ENCODE measurements around the gene ARL15.

The ARL15 gene

GRCh38 chr5:54249210-54250028, 61.0 kb downstream of the ARL15 start:
- no peak for DNase-seq (ENCODE audit: low spot score)

GRCh38 chr5:54247226-54247625, 63.1 kb downstream of the ARL15 start:
- no peak for DNase-seq (ENCODE audit: low spot score)

DNA sequence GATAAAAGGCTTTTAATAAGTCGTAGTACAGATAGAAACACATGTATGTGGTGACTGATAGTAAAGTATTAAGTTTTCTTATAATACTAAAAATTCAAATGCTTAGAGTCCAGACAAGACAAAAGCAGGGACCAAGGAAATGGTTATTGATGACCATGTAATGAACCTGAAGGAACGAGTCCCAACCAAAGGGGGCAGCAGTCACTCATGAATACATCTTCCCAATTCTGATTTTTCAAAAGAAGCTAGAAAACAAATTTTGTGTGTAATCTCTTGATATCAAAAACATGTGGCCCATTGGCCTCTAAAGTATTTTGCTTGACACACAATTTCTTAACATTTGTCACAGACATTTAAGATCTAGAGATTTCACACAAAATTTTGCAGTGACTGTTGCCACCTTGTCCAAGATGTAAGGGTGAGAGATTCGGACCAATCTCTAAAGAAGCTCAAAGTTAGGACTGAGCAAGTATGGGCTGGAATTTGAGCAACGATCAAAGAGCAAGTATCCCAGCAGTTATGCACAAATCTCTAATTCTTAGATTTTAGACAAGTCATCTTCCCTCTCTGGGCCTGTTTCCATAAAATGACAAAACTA, 66.8 kb downstream of the ARL15 start:
- peak; percentile 39 for DNase-seq (ENCODE audit: low spot score)

DNA sequence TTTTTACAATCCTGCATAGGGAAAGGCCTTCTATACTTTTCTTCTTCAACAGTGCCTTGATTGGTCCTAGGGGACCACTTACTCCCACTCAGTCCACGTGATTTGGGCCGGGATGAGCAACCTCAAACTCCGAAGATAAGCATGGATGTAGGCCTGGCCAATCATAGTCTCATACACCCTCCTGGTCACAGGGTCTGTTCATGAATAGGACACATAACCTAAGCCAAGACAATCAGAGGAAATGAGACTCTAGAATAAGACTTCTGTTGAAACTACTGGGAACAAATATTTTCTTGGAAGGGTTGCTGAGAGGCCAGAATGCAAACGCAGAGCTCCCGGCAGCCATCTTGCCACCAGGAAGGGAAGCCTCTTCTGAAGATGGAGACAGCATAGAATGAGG, 68.1 kb downstream of the ARL15 start:
- peak; percentile 53 for DNase-seq (ENCODE audit: low spot score)

DNA sequence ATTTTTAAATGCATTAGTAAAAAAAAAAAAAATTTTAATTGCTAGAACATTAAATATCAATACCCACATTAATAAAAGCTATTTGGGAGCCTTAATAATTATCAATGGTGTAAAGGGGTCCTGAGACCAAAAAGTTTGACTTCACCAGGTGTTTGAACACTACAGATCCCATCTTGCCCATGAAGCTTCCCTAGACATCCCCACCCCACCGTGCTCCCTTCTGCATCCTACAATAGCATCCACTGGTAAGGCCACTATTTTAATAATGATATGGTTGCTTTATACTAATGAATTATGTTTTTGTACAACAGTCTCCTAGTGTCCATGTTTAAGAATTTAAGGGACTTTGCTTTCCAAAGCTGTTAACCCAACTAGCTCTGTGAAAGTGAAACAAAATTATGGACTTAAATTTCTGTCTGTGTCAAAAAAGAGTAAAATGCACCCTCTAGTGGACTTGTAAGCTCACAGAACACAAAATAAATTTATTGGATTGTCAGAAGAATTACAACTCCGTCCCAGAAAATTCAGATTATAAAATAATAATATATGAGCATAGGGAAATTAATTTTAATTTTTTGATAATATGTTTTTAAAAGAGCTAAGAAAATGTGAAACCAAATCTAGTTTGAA, 76.0 kb downstream of the ARL15 start:
- peak; percentile 43 for DNase-seq (ENCODE audit: low spot score)

- no peak for DNase-seq (ENCODE audit: low spot score)
Observed at GRCh38 chr5:54230936-54231685, 79.3 kb downstream of the ARL15 start.

GRCh38 chr5:54229041-54229780, 81.2 kb downstream of the ARL15 start:
- DNase-seq (ENCODE audit: low spot score), result peak; percentile 40

- no peak for DNase-seq (ENCODE audit: low spot score)
Observed at GRCh38 chr5:54227759-54228158, 82.6 kb downstream of the ARL15 start.

DNA sequence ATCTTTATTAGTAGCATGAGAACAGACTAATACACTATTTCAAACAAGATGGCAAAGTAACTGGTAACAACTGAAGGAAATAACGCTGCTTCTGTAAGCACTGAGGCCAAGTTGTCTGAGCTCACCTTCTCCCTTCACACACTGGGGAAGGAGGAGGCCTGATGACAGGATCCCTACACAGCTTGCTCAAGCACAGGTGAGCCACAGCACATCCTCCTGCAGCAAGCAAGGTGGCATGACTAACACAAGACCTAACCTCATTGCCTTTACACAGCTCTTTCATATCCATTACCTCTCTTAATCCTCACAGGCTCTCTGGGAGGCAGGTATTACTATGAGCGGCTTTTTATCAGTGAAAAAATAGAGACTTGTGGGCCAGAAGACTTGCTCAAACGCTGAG, 83.3 kb downstream of the ARL15 start:
- no peak for DNase-seq (ENCODE audit: low spot score)

GRCh38 chr5:54226215-54226614, 84.2 kb downstream of the ARL15 start:
- DNase-seq (ENCODE audit: low spot score), result no peak

DNA sequence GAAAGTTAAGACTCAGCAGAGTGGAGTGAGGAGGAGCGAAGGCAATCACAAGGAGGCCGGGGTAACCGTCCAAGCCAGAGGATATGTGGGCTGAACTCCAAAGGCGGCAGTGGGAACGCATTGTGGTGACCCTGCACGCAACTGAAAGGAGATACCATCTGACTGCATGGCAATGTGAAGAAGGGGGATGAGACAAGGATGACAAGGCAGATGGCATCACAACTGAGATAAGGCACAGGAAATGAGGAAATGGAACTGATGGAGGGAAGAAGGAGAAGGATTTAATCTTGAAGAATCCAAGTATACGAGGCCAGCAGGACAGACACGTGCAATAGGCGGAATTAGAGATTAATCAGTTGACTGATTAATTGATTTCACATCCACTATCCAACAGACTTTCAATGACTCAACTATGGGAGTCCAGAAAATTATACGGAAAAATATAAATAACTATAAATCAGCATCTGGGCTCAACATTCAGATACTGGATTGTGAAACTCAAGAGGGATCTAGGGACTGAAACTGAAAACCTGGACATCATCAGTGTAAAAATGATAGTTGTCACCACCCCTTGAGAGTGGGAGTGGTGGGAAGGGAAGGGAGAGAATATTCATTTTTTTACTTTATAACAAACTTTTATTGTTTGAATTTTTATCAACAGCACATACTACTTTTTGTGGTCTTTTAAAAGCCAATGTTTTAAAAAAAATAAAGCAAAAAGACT, 86.1 kb downstream of the ARL15 start:
- DNase-seq (ENCODE audit: low spot score), result no peak

GRCh38 chr5:54222336-54222735, 88.0 kb downstream of the ARL15 start:
- no peak for DNase-seq (ENCODE audit: low spot score)

DNA sequence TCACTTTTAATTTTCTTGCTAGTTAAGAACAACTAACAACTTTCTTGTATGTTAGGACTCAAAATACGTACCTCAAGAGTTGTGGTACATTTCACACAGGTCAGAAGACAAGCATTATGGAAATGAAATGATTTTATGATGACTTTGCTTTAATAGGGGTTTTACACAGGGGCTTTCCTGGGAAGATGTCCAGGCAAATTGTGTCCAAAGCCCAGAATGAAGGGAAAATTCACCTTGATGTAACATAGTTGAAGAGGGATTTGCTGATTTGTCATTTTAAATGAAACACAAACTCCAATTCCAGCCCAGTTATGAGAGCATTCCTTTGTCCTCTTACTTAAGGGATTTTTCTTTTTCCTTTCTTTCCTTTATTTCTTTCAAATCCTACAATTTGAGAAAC, 89.2 kb downstream of the ARL15 start:
- no peak for DNase-seq (ENCODE audit: low spot score)

GRCh38 chr5:54220230-54221040, 89.9 kb downstream of the ARL15 start:
- no peak for DNase-seq (ENCODE audit: low spot score)

GRCh38 chr5:54217826-54218503, 92.4 kb downstream of the ARL15 start:
- DNase-seq (ENCODE audit: low spot score), result peak; percentile 63

- DNase-seq (ENCODE audit: low spot score), result no peak
Observed at GRCh38 chr5:54215233-54215736, 95.1 kb downstream of the ARL15 start.

DNA sequence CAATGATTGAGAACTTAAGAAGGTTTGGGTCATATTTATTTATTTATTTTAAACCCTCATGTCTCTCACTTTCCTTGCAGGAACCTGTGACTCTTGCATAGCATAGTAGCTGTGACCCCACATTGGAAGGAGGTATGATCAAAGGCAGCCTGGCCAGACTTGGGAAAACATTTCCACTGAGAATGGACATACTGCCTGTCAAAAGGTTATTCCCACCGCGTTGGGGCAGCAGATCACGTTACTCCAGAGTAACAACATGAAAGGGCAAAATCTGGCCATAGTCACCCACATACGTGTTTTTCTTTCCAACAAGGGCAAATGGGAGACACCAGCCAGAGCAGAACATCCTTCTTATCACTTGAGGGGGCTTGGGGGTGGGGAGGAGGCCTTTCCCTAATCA, 95.7 kb downstream of the ARL15 start:
- no peak for DNase-seq (ENCODE audit: low spot score)

GRCh38 chr5:54212331-54212730, 98.0 kb downstream of the ARL15 start:
- DNase-seq (ENCODE audit: low spot score), result no peak

GRCh38 chr5:54211912-54212311, 98.5 kb downstream of the ARL15 start:
- no peak for DNase-seq (ENCODE audit: low spot score)

- no peak for DNase-seq (ENCODE audit: low spot score)
Observed at GRCh38 chr5:54207566-54207965, 102.8 kb downstream of the ARL15 start.

Measured in kidney capillary endothelial cell (primary cell).